HG02610 (cell line): ENCODE data around the gene MUS81.
A peak's percentile ranks its signal among the peaks of the same experiment; 100 is the strongest.
"Not testable (repeated sequence)": the region's sequence is repeated elsewhere in the genome, so short reads cannot be mapped to it uniquely, and the experiment has no call there.

Experiments used
- ATAC-seq: cut with Tn5 transposase; IDR thresholded peaks from one replicate; pipeline ENCODE4 v1.9.1; 2021; ENCODE audit warnings: mild to moderate bottlenecking, moderate library complexity; ENCODE audit not compliant: unreplicated experiment

The MUS81 gene

DNA sequence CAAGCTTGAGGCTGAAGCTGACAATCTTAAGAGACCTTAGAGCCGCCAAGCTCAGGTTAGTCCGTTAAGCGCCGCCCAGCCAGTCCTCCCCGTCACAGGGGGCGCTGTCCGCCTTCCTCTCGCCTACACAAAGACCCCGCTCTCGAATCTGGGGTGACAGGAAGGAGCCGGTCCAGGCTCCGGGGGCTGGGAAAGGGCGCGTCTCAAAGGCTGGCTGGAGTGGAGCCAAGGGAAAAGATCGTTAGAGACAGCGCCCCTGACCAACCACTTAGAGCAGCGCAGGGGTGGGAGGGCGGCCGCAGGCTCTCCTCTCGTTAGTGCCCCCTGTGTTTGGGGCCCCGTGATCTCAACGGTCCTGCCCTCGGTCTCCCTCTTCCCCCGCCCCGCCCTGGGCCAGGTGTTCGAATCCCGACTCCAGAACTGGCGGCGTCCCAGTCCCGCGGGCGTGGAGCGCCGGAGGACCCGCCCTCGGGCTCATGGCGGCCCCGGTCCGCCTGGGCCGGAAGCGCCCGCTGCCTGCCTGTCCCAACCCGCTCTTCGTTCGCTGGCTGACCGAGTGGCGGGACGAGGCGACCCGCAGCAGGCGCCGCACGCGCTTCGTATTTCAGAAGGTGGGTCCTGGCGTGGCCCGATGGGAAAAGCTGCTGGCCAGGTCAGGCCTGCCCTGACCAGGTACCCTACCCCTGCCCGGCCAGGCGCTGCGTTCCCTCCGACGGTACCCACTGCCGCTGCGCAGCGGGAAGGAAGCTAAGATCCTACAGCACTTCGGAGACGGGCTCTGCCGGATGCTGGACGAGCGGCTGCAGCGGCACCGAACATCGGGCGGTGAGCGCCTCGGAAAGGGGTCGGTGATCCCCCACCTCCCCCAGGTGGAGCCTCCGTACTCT, at the start of gene MUS81:
MUS81 (plus strand) TSS at position 156 of the 887 bp plus-strand sequence; CDS start at position 477, 321 bp downstream.
- ATAC-seq = peak; percentile 26

DNA sequence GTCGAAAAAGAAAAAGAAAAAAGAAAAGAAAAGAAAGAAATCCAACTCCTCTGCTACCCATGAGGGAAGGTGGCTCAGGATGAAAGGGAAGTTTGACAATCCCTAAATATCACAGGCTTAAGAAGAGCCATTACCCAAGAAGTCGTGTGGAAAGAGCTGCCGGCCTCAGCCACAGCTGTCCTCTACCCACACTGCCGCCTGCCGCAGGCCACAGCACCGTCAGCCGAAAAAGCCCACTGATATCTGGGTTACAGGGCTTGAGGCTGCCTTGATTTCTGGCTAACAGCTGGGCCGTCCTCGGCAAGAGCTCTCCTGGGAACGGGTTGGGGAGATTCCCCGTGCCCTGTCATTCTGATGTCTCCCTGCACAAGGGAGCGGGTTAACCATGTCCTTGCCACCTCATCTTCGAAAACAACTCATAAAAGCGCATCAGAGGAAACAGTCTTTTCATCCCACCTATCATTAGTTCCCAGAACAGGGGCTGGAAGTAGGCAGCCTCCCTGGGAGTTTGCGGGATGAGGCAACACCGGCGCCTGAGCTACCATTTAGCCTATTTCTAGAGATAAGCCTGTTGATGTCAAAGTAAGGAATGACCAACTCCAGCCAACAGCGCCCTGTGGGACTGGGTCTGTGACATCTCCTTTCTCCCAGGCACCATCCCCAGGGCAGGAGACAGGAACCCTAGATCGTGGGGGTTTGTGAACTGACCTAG, 48.3 kb upstream of the MUS81 start:
- ATAC-seq = no peak

DNA sequence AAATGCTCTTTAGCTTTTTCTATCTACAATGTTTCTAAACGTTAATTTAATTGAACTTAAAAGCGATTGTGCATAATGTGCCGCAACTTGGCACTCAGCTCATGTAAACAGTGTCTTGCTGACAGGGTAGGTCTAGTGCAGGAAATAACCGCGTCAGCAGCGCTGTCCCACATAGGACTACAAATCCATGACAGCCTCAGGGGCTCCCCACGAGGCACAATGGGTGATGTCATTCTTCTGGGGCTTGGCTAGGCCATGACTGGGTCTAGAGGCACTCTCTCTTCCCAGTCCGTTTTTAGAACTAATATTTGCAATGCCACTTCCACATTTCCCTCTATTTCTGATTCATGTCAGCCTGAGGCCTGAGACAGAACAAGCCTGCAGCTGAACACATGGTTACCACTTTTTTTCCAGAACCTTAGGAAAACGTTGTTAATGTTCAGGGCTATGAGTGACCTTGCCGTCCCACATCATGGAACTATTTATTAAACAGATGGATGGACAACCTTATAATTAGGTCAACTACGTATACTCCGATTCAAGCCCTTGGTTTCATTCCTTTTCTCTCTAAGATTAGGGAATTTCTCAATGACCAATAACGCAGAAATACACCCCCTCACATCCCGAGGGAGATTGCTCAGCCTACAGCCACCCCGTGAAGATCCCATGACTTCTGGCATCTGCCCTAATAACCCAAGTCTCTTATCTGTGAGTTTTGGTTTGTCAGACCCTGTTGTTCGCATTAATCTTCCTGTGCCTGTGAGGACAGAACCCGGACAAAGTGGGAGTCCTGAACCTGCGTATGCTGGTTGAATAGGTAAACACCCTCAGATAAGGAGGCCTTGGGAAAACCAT, 45.9 kb upstream of the MUS81 start:
- no peak for ATAC-seq

DNA sequence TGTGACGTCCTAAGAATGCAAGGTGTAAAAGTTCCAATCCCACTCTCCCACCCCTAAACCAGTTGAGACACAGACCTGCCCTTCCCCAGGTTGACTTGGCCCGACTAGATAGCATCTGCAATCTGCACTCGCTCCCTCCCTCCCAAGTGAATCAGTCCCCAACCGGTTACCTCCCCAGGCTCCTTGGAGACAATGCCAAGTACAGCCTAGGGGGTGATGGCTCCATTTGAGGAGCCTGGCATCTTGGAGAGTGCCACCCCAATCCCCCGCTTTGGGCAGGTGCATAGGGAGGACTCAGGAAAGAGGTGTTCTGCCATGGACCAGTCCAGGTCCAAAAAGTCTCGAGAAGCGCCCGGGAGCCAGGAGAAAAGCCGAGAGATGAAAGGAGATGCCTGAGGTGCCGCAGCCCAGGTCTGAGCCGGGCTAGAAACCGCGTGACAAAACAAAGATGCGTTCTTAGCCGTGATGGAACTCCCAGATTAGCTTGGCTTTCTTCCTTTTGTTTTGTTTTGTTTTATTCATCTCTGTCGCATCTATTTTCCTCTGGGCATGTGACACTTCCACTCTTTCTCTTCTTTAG, 45.2 kb upstream of the MUS81 start:
- no peak for ATAC-seq

GRCh38 chr11:65816696-65817095, 43.5 kb upstream of the MUS81 start:
- ATAC-seq = no peak

- ATAC-seq = no peak
Measured at GRCh38 chr11:65817312-65817834, 42.9 kb upstream of the MUS81 start.

- ATAC-seq = peak; percentile 69
Measured at GRCh38 chr11:65817835-65818680, 42.2 kb upstream of the MUS81 start.

GRCh38 chr11:65821107-65821506, 39.1 kb upstream of the MUS81 start:
- ATAC-seq = no peak

- ATAC-seq = no peak
Measured at GRCh38 chr11:65822776-65823528, 37.3 kb upstream of the MUS81 start.

DNA sequence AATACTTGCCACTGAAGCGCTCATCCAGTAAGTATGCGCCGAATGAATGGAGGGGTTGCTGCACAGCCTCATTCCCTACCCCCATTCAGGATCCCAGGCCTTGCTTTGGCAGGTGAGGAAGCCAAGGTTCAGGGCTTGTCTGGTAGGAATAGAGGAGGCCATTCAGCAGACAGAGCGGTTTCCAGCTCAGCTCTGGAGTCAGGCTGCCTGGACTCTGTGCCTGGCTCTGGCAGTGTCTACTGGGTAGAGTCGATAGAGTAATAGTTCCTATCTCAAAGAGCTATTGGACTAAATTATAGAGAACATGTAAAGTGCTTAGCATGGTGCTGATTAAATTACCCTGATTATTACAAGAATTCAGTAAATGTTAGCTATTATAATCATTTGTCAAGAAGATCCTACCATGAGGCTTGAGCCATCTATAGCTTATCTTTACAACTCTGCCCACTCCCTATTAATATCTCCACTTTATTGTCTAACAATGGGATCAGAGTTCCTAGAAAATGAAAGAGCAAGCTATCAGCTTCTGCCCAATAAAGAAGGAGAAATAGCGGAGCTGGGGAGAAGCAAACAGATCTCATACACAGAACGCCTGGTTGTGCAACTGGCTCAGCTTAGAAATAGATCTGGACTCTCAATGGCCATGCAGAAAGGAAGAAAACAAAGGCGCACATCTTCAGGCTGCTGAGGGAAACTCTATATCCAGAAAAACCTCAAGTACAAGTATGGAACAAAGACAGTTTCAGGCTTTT, 33.1 kb upstream of the MUS81 start:
- no peak for ATAC-seq

GRCh38 chr11:65829459-65829858, 30.8 kb upstream of the MUS81 start:
- no peak for ATAC-seq

DNA sequence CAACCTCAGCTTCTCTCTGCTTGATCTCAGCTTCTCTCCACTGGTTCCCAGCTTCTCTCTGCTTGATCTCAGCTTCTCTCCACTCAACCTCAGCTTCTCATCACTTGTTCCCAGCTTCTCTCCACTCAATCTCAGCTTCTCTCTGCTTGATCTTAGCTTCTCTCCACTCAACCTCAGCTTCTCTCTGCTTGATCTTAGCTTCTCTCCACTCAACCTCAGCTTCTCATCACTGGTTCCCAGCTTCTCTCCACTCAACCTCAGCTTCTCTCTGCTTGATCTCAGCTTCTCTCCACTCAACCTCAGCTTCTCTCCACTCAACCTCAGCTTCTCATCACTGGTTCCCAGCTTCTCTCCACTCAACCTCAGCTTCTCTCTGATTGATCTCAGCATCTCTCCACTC, 28.0 kb upstream of the MUS81 start:
- ATAC-seq = not testable (repeated sequence)

GRCh38 chr11:65833297-65834030, 26.8 kb upstream of the MUS81 start, which contains the start of gene SNX32:
Gene SNX32, plus strand, starts transcription at chr11:65833963. Its CDS starts 103 bp downstream, at chr11:65834066.
- ATAC-seq = peak; percentile 93

- ATAC-seq = no peak
Measured at GRCh38 chr11:65834202-65834601, 26.0 kb upstream of the MUS81 start.

DNA sequence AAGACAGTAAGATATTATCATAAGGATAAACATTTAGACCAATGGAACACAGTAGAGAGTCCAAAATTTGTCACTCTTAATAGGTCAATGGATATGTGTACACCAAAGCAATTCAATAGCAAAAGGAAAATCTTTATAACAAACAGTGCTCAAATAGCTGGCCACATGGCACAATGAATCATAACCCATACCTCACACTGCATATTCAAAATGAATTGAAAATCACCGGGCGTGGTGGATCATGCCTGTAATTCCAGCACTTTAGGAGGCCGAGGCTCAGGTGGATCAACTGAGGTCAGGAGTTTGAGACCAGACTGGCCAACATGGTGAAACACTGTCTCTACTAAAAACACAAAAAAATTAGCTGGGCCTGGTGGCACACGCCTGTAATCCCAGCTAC, 18.1 kb upstream of the MUS81 start:
- ATAC-seq = no peak

GRCh38 chr11:65843811-65844210, 16.4 kb upstream of the MUS81 start:
- no peak for ATAC-seq

DNA sequence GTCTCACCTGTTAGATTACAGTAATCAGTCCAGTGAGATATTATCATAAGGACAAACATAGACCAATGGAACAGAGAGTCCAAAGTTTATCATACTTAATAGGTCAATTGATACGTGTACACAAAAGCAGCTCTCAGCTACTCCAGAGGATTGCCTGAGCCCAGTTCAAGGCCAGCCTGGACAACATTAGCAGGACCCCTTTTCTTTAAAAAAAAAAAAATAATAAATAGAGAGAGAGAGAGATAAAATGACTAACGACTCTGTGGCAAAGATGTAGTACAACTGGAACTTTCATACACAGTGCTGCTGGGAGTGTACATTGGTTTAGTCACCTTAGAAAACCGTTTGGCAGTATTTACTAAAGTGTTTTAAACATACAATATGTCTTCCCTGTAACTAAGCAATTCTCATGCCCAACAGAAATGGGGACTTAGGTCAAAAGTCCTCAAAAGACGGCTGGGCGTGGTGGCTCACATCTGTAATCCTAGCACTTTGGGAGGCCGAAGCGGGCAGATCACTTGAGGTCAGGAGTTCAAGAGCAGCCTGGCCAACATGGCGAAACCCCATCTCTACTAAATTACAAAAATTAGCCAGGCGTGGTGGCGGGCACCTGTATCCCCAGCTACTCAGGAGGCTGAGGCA, 15.9 kb upstream of the MUS81 start:
- ATAC-seq = no peak
